NAMALWA (cell line): Measurements from ENCODE around the gene TTYH1.
"Not testable (repeated sequence)": the region's sequence is repeated elsewhere in the genome, so short reads cannot be mapped to it uniquely, and the experiment has no call there.

Experiments used
- DNase-seq: peaks from one replicate; pipeline ENCODE4 v3.0.0-alpha.2; 2015; ENCODE audit warnings: low spot score

TTYH1 gene

GRCh38 chr19:54415208-54415900 lies at the start of gene TTYH1:
Gene TTYH1 (plus strand): TSS chr19:54415464. CDS start chr19:54415553, 89 bp downstream.
- no peak for DNase-seq

GRCh38 chr19:54365798-54366197 lies 49.5 kb upstream of the TTYH1 start:
- not testable (repeated sequence) for DNase-seq

- DNase-seq: no peak
Observed at GRCh38 chr19:54366811-54367210, 48.5 kb upstream of the TTYH1 start.

GRCh38 chr19:54369082-54369687 lies 46.1 kb upstream of the TTYH1 start:
- DNase-seq: no peak

- not testable (repeated sequence) for DNase-seq
Observed at GRCh38 chr19:54369688-54370433, 45.4 kb upstream of the TTYH1 start.

GRCh38 chr19:54370434-54370796 lies 44.8 kb upstream of the TTYH1 start:
- DNase-seq: peak; percentile 55

GRCh38 chr19:54371453-54371852 lies 43.8 kb upstream of the TTYH1 start:
- not testable (repeated sequence) for DNase-seq

GRCh38 chr19:54373781-54374631 lies 41.3 kb upstream of the TTYH1 start:
- no peak for DNase-seq

GRCh38 chr19:54375181-54375938 lies 39.9 kb upstream of the TTYH1 start:
- not testable (repeated sequence) for DNase-seq

GRCh38 chr19:54376610-54377285 lies 38.5 kb upstream of the TTYH1 start:
- no peak for DNase-seq

GRCh38 chr19:54379187-54379678 lies 36.0 kb upstream of the TTYH1 start:
- DNase-seq: no peak

GRCh38 chr19:54380897-54381296 lies 34.4 kb upstream of the TTYH1 start:
- DNase-seq: no peak

GRCh38 chr19:54382041-54382440 lies 33.2 kb upstream of the TTYH1 start:
- DNase-seq: not testable (repeated sequence)

GRCh38 chr19:54383330-54383729 lies 31.9 kb upstream of the TTYH1 start:
- no peak for DNase-seq

- DNase-seq: peak; percentile 77
Observed at GRCh38 chr19:54387991-54388801, 27.1 kb upstream of the TTYH1 start.

GRCh38 chr19:54388802-54389139 lies 26.5 kb upstream of the TTYH1 start:
- DNase-seq: no peak

GRCh38 chr19:54389553-54389952 lies 25.7 kb upstream of the TTYH1 start:
- DNase-seq: no peak

GRCh38 chr19:54390942-54391577 lies 24.2 kb upstream of the TTYH1 start:
- peak; percentile 83 for DNase-seq

- DNase-seq: no peak
Observed at GRCh38 chr19:54391589-54392061, 23.6 kb upstream of the TTYH1 start.
